GM18858 (cell line): ENCODE data around the gene SUN1.
"Not testable (repeated sequence)": the region's sequence is repeated elsewhere in the genome, so short reads cannot be mapped to it uniquely, and the experiment has no call there.

Experiments used
- ATAC-seq: cut with Tn5 transposase; IDR thresholded peaks from one replicate; pipeline ENCODE4 v1.9.1; 2021; ENCODE audit not compliant: unreplicated experiment

SUN1 gene

DNA sequence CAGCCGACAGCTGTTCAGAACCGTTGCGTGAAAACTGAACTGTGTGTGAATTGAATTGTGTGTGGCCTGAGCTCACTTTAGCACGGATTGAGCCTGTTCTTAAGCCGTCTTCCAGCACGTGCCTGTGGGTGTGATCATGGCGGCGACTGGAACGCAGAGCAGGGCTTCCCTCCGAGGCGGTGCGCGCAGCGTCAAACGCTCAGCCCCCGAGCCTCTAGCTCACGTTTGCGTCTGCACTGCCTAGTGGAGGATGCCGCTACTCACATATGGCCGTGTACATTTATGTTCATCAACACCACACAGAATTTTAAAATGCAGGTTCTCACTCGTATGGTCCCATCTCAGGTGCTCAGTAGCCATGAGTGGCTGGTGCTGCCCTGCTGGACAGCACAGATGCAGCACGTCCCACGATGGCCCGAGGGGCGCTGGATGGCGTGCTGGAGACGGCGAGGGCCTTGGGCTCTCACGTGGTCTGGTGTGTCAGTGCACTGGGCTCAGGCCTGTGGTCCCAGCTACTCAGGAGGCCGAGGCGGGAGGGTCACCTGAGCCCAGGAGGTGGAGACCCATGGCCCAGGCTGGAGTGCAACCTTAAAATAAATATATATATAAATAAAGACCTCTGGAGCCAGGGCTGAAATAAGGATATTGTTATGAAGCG is 22.0 kb downstream of the SUN1 start:
- no peak for ATAC-seq

DNA sequence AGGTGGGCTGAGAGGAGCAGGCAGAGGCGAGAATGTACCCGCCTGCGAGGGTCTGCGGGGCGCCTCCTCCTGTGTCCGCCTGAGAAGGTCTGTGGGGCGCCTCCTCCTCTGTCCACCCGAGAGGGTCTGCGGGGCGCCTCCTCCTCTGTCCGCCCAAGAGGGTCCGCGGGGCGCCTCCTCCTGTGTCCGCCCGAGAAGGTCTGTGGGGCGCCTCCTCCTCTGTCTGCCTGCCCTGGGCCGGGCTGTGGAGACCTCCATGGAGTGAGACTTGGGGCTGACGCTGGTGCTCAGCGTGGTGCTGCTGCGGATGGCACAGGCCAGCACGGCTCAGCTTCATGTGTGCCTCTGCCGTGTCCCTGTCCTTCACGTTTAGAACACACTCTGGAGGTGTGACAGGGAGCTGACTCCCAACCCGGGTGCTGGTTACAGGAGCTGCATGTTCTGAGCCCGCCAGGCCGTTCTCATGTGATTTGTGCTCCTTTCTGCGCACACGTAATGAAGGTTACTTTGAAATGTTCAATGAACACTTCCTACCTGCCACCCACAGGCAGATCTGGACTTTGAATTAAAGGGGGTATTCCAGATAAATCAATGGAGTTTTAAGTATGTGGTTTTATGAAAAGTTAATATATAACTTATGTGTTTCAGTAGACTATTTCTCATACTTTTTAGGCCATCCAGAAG is 23.6 kb downstream of the SUN1 start:
- no peak for ATAC-seq

DNA sequence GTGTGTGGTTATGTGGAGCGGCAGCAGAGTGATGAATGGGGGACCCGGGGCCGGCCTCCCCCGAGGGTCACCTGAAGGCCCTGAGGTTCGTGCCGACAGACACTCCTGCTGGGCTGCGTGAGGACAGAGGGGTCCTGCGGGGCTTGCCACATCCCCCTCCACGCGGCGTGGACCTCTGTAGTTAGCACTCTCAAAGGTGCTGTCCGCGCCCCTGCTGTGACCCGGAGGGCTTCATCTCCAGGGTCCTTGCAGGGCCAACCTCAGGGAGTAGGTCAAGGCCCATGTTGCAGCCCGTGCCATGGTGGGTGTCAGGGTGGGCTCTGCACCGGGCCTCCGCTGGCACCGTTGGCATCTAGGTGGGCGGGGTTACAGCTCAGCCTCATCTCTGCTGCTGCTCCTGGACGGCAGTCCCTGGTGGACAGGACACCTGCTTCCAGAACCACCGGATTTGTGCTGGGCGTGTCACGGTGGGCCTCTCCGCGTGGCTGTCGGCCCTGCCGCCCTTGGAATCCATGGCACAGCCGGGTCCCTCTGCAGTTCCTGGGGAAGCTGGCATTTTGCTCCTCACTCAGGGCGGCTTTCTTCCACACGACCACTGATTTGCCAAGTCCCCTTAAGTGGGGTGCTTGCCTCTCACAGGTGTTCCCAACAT is 24.3 kb downstream of the SUN1 start:
- ATAC-seq, result no peak

DNA sequence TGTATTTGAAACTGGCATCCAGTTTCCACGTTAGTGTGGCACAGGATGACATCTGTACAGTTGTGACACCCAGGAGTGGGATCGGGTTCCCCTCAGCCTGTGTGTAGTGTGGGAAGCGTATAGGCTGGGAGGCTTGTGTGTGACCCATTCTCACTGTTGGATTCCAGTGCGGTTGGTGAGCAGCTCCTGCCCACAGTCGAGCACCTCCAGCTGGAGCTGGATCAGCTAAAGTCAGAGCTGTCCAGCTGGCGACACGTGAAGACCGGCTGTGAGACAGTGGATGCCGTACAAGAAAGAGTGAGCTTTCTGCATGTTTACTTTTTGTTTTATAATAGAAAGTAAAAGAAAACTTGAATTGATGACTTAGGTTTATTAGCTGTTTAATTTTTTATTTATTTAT is 25.4 kb downstream of the SUN1 start:
- no peak for ATAC-seq

DNA sequence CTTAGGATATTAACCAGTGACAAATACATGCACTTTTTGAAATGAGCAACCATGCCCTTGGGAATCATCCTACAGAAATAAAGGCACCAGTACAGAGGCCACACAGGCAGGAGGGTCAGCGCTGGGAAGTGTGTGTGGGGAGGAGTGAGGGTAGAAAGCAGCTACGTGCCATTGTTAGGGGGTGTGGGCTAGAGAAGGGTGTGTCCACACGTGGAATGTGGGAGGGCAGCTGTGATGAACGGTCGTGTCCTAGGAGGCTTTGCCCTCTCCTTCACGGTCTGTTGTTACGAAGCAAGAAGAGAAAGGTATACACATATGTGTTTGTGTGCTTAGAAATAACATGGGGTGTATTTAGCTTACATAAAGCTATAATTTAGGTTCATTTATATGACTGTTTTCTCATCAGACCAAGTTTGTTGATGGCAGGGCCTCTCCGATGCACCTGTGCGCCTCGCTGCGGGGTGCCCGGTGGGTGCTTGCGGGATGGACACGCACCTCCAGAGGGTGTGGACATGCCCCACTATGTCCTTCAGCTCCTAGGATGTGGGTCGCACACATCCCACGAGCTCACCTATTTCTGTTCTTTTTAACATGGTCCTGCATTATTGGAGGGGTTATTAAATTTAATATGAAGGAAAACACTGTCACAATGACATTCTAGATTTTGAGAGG is 27.2 kb downstream of the SUN1 start:
- no peak for ATAC-seq

DNA sequence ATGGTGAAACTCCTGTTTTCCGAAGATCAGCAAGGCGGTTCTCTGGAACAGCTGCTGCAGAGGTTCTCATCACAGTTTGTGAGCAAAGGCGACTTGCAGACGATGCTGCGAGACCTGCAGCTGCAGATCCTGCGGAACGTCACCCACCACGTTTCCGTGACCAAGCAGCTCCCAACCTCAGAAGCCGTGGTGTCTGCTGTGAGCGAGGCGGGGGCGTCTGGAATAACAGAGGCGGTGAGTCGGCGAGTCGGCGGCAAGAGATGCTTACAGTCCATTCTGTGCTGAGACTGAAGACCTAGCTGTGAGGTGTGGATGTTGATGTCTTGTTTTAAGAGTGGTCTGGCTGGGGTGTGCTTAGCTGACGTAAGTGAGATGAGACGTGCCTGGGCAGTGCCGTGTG is 27.9 kb downstream of the SUN1 start:
- no peak for ATAC-seq

DNA sequence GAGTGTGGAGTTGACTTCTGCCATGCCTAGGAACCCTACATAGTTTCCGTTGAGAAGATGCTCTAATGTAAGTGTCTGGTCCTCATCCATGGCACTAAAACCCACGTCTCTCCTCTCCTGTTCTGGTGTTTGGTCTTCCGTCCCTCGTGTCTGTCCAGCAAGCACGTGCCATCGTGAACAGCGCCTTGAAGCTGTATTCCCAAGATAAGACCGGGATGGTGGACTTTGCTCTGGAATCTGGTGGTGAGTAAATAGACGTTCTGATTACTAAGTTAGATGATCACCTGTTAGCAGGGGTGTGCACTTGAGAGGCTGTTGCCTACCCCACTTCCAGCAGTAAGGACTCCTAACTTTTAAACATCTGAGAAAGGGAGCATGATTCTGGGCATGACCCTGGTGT is 28.9 kb downstream of the SUN1 start:
- no peak for ATAC-seq

DNA sequence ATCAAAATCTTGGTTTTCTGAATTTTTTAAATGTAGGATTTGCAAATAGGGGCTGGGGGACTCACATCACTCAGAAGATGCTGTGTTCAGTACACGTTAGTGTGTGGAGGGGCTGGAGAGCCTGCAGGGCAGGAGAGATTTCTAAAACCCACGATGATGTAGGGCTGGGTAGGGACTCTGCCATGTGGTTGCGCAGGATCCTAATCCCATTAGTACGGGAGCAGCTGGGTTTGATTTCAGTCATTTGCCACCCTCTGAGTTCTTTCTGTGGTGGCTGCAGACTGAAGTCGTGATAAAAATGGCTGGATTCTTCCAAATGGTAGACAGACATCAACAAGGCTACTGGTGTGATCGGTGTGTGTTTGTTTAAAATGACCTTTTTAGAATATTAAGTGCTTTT is 29.9 kb downstream of the SUN1 start:
- no peak for ATAC-seq

DNA sequence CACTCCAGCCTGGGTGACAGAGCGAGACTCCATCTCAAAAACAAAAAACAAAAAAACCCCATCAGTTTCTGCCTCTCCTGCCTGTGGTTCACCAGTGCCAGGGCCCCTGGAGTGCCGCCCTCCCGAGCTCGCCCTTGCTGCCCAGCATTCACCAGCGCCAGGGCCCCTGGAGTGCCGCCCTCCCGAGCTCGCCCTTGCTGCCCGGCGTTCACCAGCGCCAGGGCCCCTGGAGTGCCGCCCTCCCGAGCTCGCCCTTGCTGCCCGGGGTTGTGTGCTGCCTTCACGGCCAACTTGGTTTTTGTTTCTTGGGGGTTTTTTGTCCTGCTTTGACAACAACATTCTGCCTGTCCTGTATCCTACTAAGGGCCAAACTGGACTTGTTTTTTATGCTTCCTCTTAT is 30.8 kb downstream of the SUN1 start:
- no peak for ATAC-seq

DNA sequence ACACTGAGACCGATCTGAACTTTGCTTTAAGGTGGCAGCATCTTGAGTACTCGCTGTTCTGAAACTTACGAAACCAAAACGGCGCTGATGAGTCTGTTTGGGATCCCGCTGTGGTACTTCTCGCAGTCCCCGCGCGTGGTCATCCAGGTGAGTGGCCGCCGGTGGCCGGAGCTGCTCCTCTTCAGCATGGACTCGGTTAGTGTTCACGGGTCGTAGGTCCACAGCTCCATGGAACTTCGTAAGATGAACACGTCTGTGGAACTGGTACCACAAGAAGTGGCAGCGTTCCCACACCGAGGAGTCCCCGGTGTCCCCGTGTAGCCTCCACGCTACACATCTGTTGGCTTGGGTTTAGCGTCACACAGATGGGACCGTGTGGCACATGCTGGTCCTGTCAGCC is 33.6 kb downstream of the SUN1 start:
- no peak for ATAC-seq

DNA sequence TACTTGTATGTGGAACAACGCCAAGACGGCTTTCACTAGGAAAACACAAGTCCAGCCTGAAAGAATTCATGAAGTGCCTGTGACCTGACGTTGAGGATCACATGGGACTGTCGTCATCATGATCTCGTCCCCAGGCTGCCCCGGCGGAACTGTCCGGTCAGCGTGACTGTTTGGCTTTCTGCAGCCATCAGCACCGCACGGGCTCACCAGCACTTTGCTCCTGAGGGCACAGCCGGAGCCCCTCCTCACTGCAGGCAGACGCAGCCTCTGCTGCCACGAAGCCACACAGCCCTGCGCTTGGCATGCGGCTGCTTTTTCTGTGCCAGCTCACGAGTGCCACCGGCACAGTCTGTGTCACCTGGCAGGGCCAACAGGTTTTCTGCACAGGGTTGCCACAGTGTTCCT is 34.7 kb downstream of the SUN1 start:
- ATAC-seq, result no peak

DNA sequence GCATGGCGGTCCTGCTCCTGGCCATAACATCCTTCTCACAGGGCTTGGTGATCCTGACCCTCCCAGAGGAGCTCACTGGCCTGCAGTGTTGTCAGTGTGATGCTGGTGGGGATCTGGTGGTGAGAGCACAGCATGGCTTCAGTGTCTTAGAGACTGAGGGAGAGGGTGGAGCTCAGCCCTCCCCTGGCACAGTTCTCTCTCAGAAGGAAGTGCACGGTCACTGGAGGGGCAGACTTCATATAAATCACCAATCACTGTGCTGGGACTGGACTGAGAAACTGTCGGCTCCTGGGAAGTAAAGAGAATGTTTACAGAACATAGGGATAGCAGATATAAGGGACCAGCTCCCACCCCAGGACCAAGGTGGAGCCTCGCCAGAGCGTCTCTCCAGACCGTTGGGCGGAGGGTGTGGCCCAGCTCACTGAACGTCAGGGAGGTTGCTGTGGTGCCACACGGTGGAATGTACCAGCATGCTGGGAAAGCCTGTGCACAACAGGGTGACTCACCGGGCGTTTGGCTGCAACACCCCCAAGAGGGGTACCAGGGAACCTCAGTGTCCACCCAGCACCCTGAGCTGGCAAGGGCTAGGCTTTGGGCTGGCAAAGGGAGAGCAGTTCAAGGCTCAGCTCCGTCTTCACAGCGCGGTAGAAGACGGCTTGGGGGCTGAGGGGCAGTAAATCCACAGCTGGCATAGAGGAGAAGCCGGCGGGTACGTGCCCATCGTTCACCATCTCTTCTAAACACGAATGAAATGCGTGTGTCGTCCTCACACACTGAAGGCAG is 35.3 kb downstream of the SUN1 start:
- ATAC-seq, result no peak

DNA sequence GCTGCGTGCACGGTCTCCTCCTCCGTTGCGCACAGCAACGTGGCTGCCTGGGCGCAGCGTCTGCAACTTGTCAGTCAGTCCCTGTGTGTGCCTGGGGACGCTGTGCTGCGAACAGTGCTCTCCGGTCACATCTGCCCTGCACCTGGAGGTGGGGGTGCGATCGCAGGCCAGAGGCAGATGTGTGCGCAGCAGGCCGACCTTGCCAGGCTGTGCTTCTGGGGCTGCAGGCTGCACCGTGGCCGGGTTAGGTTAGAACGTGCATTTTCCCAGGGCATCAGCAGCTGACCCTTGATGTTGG is 35.9 kb downstream of the SUN1 start:
- ATAC-seq, result no peak

DNA sequence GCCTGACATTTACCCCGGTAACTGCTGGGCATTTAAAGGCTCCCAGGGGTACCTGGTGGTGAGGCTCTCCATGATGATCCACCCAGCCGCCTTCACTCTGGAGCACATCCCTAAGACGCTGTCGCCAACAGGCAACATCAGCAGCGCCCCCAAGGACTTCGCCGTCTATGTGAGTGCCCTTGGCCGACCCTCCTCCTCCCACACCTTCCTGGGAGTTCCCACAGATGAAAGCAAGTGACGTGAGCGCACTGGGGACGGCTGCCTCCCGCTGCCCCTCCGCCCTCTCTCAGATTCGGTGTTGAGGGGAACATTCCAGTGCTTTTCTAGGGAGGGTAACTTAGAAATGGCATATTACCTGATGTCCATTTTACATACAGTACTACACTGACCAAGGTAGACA is 37.1 kb downstream of the SUN1 start:
- ATAC-seq, result no peak

DNA sequence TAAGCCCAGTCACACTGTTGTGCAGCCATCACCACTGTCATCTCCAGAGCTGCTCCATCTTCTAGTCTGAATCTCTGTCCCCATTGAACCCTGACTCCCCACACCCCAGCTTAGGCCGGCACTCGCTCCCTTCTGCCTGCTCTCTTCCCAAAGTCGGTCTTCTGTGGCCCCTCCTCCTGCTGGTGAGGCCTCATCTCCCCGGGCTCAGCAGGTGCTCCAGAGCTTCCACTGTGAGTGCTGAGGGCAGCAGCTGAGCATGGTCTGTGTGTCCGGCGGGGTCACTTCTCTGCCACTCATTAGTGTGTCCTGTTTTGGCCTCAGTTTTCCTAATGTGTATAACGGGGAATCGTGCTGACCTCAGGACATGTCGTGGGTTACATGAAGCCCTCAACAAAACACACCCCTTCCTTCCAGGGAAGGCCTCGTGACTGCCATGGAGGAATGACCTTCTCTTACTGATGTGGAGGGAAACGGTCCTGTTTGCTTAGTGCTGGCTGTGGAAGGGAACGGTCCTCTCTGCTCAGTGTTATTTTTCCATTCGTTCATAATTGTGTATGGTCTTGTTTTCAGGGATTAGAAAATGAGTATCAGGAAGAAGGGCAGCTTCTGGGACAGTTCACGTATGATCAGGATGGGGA is 39.7 kb downstream of the SUN1 start:
- no peak for ATAC-seq

DNA sequence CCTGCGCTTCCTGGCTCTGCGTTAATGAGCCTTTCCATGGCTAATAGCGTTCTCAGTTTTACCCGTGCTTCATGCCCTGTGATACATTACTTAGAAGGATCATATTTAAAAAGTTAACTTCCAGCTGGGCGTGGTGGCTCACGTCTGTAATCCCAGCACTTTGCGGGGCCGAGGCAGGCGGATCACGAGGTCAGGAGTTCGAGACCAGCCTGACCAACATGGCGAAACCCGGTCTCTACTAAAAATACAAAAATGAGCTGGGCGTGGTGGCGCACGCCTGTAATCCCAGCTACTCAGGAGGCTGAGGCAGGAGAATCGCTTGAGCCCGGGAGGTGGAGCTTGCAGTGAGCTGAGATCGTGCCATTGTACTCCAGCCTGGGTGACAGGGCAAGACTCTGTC is 40.4 kb downstream of the SUN1 start:
- not testable (repeated sequence) for ATAC-seq

DNA sequence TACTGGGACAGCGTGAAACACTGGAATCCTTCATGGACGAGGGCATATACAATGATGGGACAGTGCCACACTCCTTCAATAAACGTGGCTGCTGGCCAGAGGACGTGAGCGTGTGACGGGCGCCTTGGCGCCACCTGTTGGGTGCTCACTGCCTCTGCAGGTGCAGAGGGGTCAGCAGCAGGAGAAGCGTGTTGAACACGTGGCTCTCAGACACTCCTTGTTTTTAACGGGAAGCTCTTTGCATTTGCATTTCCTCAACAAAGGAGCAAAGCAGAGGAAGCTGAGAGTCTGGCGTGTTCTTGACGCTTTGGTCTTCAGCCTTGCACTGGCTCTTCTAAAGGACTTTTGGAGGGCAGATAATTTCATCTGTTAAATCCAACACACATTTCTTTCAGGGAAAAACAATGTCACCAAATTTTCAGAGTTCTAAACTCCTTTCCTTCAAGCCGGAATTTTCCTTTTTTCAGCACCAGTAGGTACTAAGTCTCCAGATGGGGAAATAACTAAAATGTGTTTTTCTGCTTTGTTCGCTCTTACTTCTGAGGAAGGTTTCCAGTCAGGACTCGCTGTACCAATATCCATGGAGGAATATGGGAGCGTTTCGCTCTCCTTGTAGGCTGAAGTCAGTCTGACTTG is 41.2 kb downstream of the SUN1 start:
- no peak for ATAC-seq

DNA sequence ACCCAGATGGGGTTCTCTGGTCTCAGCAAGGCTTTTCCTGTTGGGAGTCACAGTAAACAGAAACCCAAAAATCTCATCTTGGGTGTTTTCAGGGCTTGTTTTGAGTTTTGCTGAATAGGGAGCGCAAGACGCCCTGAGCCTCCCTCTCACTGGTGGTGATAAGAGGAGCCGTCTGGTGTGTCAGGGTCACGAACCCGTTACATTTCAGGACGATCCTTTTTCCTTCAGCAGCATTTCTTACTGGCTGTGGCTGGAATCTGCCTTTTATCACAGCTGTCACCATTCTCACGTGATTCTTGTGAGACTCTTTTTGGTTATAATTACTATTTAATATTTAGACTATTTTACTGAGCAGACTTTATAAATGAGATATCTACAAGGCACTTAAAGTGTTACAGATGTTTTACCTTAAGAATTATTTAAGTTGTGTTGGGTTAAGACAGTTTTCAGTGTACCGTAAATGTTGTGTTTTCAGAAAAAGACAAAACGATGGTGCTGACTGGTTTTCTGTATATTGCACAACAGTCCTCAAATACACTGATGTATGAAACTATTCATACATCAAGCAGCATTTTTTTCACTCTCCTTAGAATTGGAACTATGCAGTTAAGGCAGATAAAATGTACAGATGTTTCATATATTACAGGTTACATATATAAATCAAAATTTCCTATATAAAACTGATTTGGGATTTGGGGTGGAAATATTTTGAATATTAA is 41.9 kb downstream of the SUN1 start:
- no peak for ATAC-seq

DNA sequence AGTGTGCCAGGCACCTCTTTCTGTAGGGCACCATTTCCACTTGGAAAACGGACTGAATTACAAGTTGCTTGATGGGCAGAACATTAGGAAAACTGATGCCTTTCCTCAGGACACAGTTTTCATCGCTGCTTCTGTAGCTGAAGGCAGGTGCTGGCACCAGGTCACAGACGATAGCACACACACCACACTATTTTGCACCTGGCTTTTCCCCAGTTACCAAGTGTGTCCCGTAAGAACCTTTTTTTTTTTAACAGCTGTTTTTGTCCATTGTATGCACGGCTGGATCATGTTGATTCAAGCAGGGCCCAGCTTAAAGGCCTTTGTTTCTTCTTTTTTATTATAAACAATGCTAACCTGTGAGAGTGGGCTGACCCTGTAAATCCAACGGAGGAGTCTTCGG is 42.8 kb downstream of the SUN1 start:
- ATAC-seq, result no peak
